Head of caudate nucleus (tissue), 42 donors: ENCODE results near the gene NPTX1.

Experiments
- DNase-seq, 42 donors: peaks; one replicate each; pipeline versions ENCODE4 v3.0.0 to v3.0.0-alpha.2; 2020 to 2021; ENCODE audit warnings: mixed read lengths in 7 of 42
- intact Hi-C: fragments of 100-400 bp; cut with DNase I; formaldehyde crosslinking; loops from one replicate; pipeline ENCODE4 v1.15.0; 2022

Gene NPTX1

DNA sequence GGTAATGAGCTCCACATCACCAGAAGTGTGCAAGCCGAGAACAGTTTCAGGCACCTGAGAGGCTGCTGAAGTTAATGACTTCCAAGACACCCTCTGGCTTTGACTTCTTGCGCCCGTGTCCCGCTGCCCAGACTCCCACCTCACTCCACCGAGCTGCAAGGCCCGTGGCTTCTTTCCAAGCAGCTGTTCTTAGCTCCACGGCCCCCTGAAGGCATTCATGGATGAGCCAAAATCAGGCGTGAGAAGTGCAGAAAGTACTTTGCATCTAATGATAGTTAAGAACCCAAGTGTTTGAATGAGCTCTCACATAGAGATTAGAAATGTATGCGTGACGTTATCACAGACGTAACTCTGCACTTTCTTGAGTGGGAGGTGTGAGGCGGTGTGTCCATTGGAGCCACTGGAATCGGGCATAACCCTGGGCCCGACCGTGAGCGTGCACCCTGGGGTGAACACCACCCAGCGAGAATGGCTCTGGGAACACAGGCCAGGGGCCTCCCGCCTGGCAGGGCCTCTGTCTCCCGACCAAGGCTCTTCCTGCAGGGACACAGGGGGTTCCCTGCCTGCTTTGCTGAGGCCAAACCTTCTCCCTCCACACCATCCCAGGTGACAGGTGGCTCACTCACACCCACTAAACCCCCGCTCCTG is 11.0 kb downstream of the NPTX1 start:
- DNase-seq: no peak
- intact Hi-C loops: no loop called here

DNA sequence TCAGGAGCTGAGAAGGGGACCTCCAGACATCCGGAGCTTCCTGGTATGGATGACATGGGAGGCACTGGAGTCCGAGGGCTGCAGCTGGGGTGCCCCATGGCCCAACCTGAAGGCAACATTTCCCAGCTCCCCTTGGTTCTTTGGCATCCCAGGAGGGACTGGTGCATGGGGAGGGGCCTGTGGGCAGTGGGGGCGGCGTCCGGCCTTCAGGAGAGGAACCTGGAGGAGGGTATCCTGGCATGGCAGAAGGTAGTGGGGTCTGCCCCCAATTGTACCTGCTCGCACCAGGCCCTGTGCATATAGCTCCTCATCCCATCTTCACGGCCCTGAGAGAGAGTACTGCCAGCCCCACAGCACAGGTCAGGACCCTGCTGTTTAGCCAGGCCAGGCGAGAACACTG is 11.9 kb downstream of the NPTX1 start:
- intact Hi-C loops: no loop called here
- no peak for DNase-seq

DNA sequence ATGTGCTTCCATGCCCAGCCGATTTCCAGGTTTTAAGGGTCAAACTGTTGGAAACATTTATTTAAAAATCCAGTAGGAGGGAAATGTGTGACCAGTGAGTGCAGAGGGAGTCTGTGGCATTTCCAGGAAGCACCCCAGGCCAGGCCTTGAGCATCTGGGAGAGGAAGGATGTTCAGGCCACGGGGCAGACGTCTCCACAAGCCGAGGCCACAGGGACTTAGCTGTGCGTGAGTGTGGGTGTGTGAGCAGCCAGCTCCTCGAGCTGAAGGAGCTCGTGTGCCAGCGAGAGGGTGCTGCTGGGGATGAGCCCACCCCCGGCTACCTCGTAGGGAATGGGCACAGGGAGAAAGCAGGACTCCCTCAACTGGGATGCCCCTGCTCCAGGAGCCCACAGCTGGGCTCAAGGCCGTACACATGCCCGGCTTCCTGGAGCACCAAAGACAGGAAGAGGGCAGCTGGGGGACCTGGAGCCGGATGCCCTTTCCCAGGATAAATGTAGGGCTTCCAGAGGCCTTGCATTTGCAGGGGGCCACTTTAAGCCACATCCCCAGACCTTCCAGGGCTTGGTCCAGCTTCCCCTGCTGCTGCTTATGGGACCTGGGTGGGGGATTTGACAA is 12.5 kb downstream of the NPTX1 start:
- no peak for DNase-seq
- intact Hi-C loops: no loop called here

DNA sequence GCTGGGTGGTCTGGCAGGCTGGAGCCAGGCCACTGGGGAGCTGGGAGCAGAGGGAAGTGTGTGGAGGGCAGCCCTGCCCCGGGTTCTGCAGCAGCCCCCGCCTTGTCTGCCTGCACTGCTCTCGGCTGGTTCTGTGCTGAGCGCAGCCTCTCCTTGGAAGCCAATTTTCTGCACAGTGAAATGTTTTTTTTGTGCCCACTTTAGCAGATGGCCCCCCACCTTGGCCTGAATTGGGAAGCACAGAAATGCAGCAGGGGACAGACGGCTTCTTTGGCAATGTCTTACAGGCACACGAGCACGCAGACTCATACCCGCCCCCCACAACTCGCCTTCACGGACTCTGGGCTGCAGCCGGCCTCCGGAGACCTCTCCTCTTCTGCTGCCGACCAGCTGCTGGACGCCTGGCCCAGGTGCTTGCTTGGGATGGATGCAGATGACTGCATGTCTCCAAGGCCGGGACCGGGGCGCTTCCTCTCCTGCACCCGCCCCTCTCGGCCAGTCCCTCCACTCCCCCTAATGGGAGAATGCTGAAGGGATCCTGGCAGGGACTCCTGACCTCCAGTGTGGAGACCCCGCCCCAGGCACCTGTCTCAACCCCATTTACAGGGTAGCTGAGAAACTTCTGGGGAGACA is 14.8 kb downstream of the NPTX1 start:
- intact Hi-C loops: no loop called here
- DNase-seq: no peak

DNA sequence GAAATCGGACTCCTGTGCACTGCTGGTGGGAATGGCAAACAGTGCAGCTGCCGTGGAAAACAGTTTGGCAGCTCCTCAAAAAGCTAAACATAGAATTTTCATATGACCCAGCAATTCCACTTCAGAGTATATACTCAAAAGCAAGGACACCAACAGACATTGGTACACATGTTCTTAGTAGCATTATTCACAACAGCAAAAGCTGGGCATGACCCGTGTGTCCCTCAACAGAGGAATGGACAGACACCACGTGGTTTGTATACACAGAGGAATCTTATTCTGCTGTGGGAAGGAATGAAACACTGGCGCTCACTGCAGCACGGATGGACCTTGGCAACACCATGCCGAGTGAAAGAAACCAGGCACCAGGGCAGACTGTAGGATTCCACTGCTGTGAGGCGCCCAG is 16.0 kb downstream of the NPTX1 start:
- intact Hi-C loops: no loop called here
- peak in 2 of 42 donors; percentile 36 to 53 for DNase-seq

DNA sequence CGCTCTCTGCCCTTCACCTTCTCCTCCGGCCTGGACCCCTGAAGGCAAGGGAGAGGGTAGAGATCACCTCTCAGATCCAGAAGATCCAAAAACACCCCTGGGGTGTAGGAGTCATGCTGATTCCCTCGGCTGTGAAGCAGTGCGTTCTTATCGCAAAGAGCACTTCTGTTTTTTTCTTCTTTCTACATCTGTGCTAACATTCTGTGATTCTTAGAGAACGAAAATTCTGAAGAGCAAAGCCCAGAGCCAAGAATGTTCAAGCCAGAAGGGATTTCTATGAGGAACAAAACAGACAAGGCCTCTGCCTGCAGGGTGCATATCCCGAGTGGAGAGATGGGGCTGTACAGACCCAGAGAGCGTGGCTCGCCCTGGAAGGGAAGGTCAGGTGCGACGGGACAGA is 17.2 kb downstream of the NPTX1 start:
- intact Hi-C loops: loop anchor here (10.0 kb wide), 2 partner anchors 86 to 316 kb away; partner anchors contain the start of gene RPTOR
- DNase-seq: no peak

DNA sequence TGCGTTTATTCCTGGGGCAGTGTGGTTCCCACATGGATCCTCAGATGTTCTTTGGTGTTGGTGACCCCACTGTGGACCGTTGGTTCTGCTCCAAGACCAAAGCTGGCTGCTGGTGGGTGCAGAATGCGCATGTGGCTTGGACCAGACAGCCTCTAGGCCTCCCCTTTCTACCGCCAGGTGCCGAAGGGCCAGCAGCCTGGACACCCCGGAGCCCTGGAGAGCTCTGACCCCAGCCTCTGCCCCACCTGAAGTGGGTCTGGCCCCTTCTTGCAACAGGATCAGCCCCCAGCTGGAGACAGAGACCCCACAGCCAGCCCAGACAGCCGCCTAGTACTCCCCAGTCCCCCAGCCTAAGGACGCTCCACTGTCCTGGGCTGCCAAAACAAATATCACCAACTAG is 18.4 kb downstream of the NPTX1 start:
- DNase-seq: no peak
- intact Hi-C loops: loop anchor here (10.0 kb wide), 2 partner anchors 87 to 317 kb away; partner anchors contain the start of gene RPTOR

DNA sequence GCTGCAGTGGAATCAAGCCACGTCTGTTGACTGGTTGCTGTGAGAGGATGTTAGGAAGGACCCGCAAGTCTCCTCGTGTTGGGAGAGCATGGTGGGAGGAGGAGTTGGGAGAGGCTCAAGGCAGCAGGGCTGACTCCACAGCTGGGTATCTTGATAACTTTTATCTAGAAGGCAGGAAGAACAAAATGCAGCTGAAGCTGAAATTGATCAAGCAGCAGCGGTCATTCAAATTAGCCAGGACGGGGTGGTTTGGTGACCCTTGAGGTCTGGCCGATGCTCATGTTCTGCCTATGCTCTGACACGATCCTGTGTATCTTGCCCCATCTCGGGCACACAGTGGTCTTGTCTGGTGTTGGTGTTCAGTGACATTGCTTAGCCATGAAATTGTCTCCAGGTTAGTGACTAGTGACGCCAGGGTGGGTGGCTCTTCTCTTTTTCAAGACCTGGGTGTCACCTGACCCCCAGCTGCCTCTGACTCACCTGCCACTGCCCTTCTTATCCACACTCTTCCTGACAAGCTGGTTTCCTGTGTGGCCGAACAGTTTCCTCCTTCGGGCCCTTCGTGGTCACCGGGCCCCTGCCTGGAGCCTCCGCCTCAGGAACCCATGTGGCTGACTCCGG is 19.1 kb downstream of the NPTX1 start:
- no peak for DNase-seq
- intact Hi-C loops: loop anchor here (10.0 kb wide), 2 partner anchors 87 to 317 kb away; partner anchors contain the start of gene RPTOR

DNA sequence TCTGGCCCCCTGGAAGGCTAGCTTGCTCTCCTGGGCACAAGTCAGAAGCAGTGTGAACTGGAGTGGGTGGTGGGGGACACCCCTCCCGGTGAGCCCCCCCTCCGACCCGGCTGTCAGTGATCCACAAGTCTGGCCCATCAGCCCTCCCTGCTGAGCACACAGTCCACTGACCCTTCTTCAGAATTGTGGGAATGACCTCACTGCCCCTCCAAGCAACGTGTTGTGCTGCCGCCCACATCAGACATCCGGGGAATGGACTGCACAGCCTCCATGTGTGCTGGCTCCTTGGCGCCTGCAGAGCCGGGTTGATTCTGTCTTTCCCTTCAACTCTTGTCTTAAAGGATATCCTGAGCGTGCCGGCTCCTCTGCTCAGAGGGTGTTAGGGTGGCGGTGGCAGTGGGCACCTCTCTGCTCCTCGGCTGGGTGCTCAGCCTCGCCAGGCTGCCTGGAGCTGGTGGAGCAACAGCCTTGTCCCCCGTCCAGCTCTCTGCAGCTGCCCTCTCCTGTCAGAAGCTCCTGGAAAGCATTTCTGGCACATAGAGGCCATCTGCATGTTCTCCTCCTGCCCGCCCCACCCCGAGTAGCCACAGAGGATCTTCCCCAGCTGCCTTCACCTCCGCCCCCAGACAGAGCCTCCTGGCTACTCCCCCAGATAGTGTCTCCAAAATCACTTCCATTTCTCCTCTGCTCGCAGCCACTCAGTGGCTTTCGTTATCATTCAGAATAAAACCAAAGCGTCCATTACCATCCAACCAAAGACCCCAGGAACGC is 19.8 kb downstream of the NPTX1 start:
- intact Hi-C loops: loop anchor here (10.0 kb wide), 2 partner anchors 88 to 318 kb away; partner anchors contain the start of gene RPTOR
- no peak for DNase-seq

DNA sequence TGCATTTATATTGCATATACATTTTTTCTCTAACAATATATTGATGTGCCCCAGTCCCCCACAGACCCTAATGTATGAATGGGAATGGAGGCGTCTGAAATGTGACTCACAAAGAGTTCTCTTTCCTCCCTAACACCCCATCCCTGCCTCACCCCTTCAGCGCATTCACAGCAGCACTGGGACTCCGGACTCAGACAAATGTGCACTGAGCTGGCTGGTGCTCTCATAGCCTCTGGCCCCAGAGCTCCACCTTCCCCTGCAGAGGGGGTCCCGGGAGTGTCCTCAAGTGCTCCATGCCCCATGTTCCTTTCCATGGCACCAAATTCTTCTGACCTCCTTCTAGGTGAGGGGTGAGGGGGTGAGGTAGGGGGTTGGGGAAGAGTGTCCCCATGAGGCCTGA is 20.6 kb downstream of the NPTX1 start:
- peak in 9 of 42 donors; percentile 37 to 74 (median 49) for DNase-seq
- intact Hi-C loops: loop anchor here (2.0 to 10.0 kb wide), 3 partner anchors 41 to 319 kb away; partner anchors contain the start of genes ENDOV and RPTOR

DNA sequence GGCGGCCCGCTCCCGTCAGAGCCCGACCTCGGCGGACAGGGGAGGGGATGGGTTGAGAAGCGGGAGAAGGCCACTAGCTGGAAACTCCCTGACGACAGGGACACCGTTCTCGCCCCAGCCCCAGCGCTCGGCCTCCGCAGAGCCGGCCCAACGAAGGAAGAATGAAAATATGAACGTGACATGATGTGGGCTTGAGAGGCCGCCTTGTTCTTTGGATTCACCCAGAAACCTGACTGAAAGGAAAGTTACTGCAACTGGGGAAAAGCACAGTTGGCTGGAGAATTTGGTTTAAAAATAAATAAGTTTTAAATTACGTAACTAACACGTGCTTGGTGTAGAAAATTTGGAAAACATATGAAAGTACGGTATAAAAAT is 21.1 kb downstream of the NPTX1 start:
- peak in 3 of 42 donors; percentile 26 to 44 (median 42) for DNase-seq

DNA sequence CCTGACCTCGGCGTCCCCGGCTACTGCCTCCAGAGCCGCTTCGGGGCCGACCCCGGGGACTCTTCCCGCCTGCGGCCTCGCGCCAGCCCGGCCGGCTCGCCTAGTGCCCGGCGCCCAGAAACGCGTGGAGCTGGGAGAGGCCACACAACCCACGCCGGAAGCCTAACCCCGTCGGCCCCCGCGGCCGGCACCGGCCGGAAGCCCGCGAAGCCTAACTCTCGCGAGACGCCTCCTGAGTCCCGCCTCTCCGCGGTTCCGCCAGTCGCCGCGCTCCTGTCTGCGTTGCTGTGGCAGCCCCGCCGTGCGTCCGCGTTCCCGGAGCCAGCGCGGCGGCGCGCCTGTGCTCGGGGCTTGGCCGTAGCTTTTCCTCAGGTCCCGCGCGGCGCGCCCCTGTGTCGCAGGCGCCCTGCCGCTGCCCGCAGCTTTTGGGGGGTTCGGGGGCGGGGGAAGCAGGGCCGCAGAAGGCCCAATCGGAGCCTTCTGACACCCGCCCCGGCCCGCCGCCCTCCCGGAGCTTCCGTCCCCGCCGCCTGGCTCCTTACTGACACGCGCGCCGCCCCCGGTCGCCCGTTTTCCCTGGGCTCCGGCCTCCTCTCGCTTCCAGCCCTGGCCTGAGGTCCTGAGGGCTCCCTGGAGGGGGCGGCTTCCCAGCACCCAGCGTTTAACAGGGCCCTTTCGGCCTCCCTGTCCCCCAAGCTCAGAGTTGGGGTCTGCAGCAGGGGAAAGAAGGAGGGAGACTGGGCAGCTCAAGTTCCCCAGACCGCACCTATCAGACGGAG is 21.7 kb downstream of the NPTX1 start:
- peak; percentile 90 to 99 (median 97) for DNase-seq
- intact Hi-C loops: loop anchor here (2.0 to 10.0 kb wide), 3 partner anchors 40 to 320 kb away; partner anchors contain the start of genes ENDOV and RPTOR

More for the DNA sequence above, 21.1 kb downstream of the NPTX1 start:
- intact Hi-C loops: loop anchor here (2.0 to 10.0 kb wide), 3 partner anchors 41 to 319 kb away; partner anchors contain the start of genes ENDOV and RPTOR

DNA sequence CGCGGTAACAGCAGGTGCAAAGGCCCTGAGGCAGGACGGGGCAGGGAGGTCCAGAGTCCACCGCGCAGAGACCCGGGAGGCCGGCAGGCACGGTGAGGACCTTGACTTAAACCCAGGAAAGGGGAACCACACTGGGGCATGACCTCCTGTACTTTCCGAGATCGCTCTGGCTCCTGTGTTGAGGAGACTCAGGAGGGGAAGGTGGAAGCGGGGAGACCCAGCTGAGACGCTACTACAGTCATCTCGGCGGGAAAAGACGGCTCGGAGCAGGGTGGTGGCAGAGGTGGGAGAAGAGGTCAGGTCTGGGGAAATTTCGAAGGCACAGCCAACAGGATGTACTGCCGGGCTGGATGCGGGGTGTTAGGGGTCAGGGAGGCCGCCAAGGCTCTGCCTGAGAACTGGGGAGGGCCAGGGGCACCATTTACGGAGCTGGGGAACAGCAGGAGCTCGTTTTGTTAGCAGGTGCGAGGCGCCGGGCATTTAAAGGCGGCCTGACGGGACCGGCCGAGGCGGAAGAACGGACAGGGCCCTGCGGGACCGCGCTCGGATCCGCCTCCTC is 22.3 kb downstream of the NPTX1 start:
- no peak for DNase-seq
- intact Hi-C loops: loop anchor here (2.0 to 10.0 kb wide), 3 partner anchors 39 to 321 kb away; partner anchors contain the start of genes ENDOV and RPTOR

DNA sequence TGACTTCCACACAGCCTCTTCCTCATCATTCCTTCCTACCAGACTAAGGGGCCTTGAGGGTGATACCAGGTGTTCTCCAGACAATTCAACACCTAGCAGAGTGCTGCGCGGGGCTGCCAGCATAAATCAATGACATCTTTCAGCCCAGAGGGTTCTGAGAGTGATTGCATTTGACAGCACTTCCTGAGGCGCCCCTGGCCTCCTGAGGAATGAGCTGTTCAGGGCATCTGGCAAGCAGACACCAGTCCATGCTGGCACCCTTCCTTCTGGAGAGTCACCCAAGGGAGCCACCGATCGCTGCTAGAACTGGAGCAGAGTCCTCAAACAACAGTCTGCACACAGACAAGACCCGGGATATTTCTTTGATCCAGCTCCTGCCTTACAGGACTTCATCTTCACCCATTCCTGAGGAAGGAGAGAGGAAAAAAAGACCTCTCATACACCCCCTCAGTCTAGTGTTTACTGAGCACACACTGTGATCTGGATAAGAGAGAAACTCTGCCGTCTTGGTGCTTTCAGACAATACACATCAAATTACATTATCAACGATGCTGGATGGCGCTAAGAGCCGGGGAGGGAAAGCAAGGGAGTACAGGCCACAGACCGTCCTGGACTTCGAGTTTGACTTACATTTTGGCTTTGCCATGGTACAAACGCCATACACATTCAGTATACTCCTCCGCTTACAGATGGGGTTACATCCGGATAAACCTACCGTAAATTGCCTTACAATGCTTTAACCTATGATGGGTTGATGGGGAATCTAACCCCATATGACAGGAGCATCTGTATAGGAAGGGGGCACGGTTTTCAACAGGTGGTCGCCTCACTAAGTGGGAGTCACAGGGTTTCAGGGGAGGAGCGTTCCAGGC is 23.0 kb downstream of the NPTX1 start:
- no peak for DNase-seq
- intact Hi-C loops: loop anchor here (10.0 kb wide), 2 partner anchors 91 to 321 kb away; partner anchors contain the start of gene RPTOR

DNA sequence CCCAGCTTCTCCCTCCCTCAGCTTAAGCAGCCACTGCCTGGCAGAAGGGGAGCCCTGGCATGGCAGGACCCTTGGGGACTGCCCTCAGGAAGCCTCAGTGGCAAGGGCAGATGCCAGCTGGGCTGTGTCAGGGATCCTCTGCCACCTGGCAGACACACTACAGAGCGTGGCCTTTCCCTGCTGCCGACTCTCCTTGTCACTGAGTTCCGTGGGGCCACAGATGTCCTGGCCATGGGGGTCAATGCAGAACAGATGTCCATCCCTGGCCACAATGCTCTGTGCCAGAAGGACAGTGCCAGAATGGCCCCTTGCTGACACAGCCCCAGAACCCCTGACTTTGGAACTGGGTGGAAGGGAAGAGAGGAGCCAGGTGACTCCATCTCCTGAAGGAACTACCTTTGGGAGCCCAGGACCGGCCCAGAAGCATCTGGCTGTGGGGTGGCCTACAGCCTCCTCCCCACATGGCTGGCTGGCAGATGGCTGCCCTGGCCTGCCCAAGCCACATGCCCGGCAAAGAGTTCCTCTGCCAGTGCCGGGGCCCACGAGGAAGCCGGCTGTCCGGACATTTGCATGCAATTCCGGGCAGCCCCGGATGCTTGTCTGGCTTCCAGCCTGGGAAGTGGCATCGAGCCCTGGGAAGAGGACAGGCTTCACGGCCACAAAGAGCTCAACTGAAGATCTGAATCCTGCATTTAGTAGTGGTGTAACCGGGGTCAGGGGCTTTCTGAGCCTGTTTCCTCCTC is 24.1 kb downstream of the NPTX1 start:
- intact Hi-C loops: loop anchor here (10.0 kb wide), 2 partner anchors 92 to 322 kb away; partner anchors contain the start of gene RPTOR
- peak in 1 of 42 donors; percentile 39 for DNase-seq
